Activated CD8-positive, alpha-beta T cell treated with anti-CD3 and anti-CD28 coated beads for 36 hours (primary cell): ENCODE measurements around the gene PRKAG1. TPM values are rescaled to one million over a fixed set of nuclear protein-coding genes. Genes with fewer than 3 reads are reported as not detected.

Experiments used
- ATAC-seq: fragments of 200-7000 bp; cut with Tn5 transposase; one replicate; pipeline ENCODE4 v1.10.0; 2021; ENCODE audit warnings: mild to moderate bottlenecking, moderate library complexity
- CTCF ChIA-PET: fragments of 350-600 bp; sonication (Branson Sonifier 250); formaldehyde crosslinking; loops from one replicate; lab custom pipeline; 2021; ENCODE audit warnings: antibody characterized with exemption; lab: Charles Lee
- POLR2A ChIA-PET: fragments of 350-600 bp; sonication (Branson Sonifier 250); formaldehyde crosslinking; loops from one replicate; lab custom pipeline; 2021; ENCODE audit warnings: antibody characterized with exemption; lab: Charles Lee
- DNase-seq: peaks from one replicate; pipeline ENCODE4 v3.0.0-alpha.2; 2020
- H3K27ac Mint-ChIP-seq: one replicate; pipeline ENCODE4 v1.8.0; 2021; ENCODE audit warnings: mild to moderate bottlenecking, mixed read lengths
- H3K27me3 Mint-ChIP-seq: one replicate; pipeline ENCODE4 v1.8.0; 2021; ENCODE audit warnings: mixed read lengths
- H3K36me3 Mint-ChIP-seq: one replicate; pipeline ENCODE4 v1.8.0; 2021; ENCODE audit warnings: low read depth, mixed read lengths
- H3K4me1 Mint-ChIP-seq: one replicate; pipeline ENCODE4 v1.8.0; 2021; ENCODE audit warnings: low read depth, mixed read lengths
- H3K4me3 Mint-ChIP-seq: one replicate; pipeline ENCODE4 v1.8.0; 2021; ENCODE audit warnings: mild to moderate bottlenecking, moderate library complexity, mixed read lengths
- H3K9me3 Mint-ChIP-seq: one replicate; pipeline ENCODE4 v1.8.0; 2021; ENCODE audit warnings: mixed read lengths
- intact Hi-C: fragments of 100-400 bp; cut with micrococcal nuclease; formaldehyde crosslinking; loops from one replicate; pipeline ENCODE4 v1.10.0; 2022
- total RNA-seq, 2 experiments: library from RNA; stranded (reverse); gene quantifications; one replicate each; pipeline ENCODE4 v1.2.3, GENCODE V29; 2021
- TF ChIP-seq, protein P1 (sequence below): fragments of 200-600 bp; IDR thresholded peaks from one replicate; pipeline ENCODE4 v1.8.0; 2022; ENCODE audit warnings: antibody characterized with exemption, mild to moderate bottlenecking

PRKAG1 gene
- total RNA-seq, 2 experiments from 2014 or later: 43.3 to 47.3 TPM

DNA sequence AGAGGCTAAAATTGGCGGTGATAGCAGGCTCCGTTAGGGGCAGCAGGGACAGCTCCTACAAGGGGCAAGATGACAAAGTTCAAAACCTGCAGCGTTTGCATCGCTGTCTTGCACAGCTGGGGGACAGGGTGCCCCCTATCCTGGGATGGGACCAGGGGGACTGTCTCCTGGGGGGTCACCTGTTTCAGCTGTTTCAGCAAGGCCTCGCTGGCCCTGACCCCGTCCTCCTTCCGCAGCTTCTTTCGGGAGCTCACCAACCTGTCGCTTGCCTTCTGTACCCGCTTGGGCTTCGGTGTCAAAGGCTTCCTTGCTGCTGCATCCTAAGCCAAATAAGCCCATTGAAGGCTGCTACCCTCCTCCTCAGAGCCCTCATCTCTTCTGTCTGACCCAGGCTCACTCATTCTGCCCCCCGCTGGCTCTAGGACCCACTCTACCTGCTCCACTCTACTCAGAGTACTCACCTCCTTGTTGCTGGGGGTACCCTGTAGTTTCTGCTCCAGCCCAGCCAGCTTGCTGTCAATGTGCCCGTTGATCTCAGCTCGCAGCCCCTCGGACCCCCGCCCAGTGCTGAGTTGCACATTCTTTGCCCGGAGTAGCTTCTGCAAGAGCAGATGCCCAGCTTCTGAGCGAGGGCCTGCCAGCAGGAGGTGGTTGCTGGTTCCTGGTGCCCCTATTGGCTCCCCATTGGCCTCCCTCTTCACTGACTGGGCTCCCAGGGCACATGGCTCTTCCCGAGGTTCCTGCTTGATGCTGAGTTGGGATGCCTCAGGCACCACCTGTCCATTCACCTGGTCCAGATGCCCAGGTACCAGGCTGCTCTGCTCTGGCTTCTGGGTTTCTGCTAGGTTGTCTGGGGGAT, 12.4 kb upstream of the PRKAG1 start:
- no peak for DNase-seq
- no peak for ATAC-seq
- CTCF ChIA-PET: interaction anchor here (1.0 to 6.0 kb wide), 5 partner anchors 13 to 57 kb away, joined by 3 to 35 read pairs (median 8); no protein-coding TSS in a partner anchor
- POLR2A ChIA-PET: interaction anchor here (0.7 to 4.4 kb wide), 10 partner anchors 7 to 97 kb away, joined by 3 to 16 read pairs (median 3); no protein-coding TSS in a partner anchor
- TF ChIP-seq, protein P1, sequence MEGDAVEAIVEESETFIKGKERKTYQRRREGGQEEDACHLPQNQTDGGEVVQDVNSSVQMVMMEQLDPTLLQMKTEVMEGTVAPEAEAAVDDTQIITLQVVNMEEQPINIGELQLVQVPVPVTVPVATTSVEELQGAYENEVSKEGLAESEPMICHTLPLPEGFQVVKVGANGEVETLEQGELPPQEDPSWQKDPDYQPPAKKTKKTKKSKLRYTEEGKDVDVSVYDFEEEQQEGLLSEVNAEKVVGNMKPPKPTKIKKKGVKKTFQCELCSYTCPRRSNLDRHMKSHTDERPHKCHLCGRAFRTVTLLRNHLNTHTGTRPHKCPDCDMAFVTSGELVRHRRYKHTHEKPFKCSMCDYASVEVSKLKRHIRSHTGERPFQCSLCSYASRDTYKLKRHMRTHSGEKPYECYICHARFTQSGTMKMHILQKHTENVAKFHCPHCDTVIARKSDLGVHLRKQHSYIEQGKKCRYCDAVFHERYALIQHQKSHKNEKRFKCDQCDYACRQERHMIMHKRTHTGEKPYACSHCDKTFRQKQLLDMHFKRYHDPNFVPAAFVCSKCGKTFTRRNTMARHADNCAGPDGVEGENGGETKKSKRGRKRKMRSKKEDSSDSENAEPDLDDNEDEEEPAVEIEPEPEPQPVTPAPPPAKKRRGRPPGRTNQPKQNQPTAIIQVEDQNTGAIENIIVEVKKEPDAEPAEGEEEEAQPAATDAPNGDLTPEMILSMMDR: no peak
- no peaks in the 10 kb centered on the region for H3K27me3 Mint-ChIP-seq
- H3K36me3 Mint-ChIP-seq: peaks cover 42% of the 10 kb centered on the region
- H3K9me3 Mint-ChIP-seq: no peaks in the 10 kb centered on the region
- peak overlapping the region; percentile 30 for H3K27ac Mint-ChIP-seq
- intact Hi-C loops: no loop called here
- H3K4me3 Mint-ChIP-seq: no peak overlapping the region
- H3K4me1 Mint-ChIP-seq: no peaks in the 10 kb centered on the region

- H3K27ac Mint-ChIP-seq: no peak overlapping the region
- CTCF ChIA-PET: interaction anchor here (0.6 to 6.0 kb wide), 6 partner anchors 14 to 58 kb away, joined by 3 to 35 read pairs (median 6); no protein-coding TSS in a partner anchor
- H3K36me3 Mint-ChIP-seq: peaks cover 42% of the 10 kb centered on the region
Observed at GRCh38 chr12:49030119-49030518, 11.5 kb upstream of the PRKAG1 start.

GRCh38 chr12:49028666-49029275, 10.2 kb upstream of the PRKAG1 start:
- intact Hi-C loops: no loop called here
- H3K36me3 Mint-ChIP-seq: peaks cover 34% of the 10 kb centered on the region
- ATAC-seq (no peak), DNase-seq (no peak)
- H3K27me3 Mint-ChIP-seq: no peaks in the 10 kb centered on the region
- no peak overlapping the region for H3K4me3 Mint-ChIP-seq
- TF ChIP-seq, protein P1: no peak
- H3K9me3 Mint-ChIP-seq: no peaks in the 10 kb centered on the region
- ChIA-PET CTCF (interaction anchor here (1.0 to 2.3 kb wide), 7 partner anchors 8 to 60 kb away, joined by 3 to 8 read pairs (median 5); no protein-coding TSS in a partner anchor), POLR2A (interaction anchor here (4.4 kb wide), 1 partner anchor 9 kb away, joined by 16 read pairs; no protein-coding TSS in a partner anchor)
- H3K27ac Mint-ChIP-seq: no peak overlapping the region
- peaks cover 2% of the 10 kb centered on the region for H3K4me1 Mint-ChIP-seq

More at GRCh38 chr12:49030119-49030518, 11.5 kb upstream of the PRKAG1 start:
- no peaks in the 10 kb centered on the region for H3K27me3 Mint-ChIP-seq
- no peaks in the 10 kb centered on the region for H3K9me3 Mint-ChIP-seq
- TF ChIP-seq, protein P1: no peak
- POLR2A ChIA-PET: interaction anchor here (0.6 to 4.4 kb wide), 7 partner anchors 9 to 43 kb away, joined by 3 to 16 read pairs (median 4); no protein-coding TSS in a partner anchor
- intact Hi-C loops: no loop called here
- peaks cover 2% of the 10 kb centered on the region for H3K4me1 Mint-ChIP-seq
- DNase-seq: no peak
- no peak overlapping the region for H3K4me3 Mint-ChIP-seq
- no peak for ATAC-seq

GRCh38 chr12:49027846-49028555, 9.4 kb upstream of the PRKAG1 start:
- TF ChIP-seq, protein P1: no peak
- H3K4me3 Mint-ChIP-seq: no peak overlapping the region
- ATAC-seq (no peak), DNase-seq (no peak)
- peak overlapping the region; percentile 39 for H3K27ac Mint-ChIP-seq
- peaks cover 34% of the 10 kb centered on the region for H3K36me3 Mint-ChIP-seq
- peaks cover 2% of the 10 kb centered on the region for H3K4me1 Mint-ChIP-seq
- POLR2A ChIA-PET: interaction anchor here (4.4 kb wide), 1 partner anchor 8 kb away, joined by 16 read pairs; no protein-coding TSS in a partner anchor
- intact Hi-C loops: no loop called here
- no peaks in the 10 kb centered on the region for H3K9me3 Mint-ChIP-seq
- H3K27me3 Mint-ChIP-seq: no peaks in the 10 kb centered on the region
- CTCF ChIA-PET: interaction anchor here (0.8 to 1.8 kb wide), 4 partner anchors 9 to 68 kb away, joined by 3 to 7 read pairs (median 4); no protein-coding TSS in a partner anchor
